Measurements from ENCODE around the gene COQ8A. TPM values are rescaled to one million over a fixed set of nuclear protein-coding genes. Genes with fewer than 3 reads are reported as not detected.

Gene COQ8A
- total and polyA plus RNA-seq, 4 donors, result 16.2 to 50.5 (median 29.1) TPM

DNA sequence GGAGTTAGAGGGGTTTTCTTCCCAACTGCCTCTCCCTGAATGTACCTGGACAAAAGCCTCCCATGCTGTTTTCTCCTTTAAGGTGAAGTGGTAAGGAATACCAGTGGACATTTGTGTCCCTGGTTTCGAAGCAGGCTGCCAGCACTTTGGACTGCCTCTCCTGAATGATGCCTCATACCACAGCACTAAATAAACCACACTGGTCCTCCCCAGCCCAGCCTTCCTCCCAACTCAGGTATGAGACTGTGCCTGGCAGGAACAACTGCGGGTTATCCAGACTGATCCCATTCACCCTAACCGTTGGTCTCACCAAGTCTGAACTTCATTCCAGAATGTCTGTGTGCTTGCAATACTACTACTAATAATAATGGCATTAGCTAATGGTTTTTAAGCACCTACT, 9.3 kb downstream of the COQ8A start:
- no peak for TF ChIP-seq CTCF (IDR thresholded peaks at IDR 0.05; ENCODE audit: control extremely low read depth, extremely low read depth)
- no peak for DNase-seq
- 94 to 97% methylated on average over 3 of the region's 3 CpGs for WGBS, 2 donors

DNA sequence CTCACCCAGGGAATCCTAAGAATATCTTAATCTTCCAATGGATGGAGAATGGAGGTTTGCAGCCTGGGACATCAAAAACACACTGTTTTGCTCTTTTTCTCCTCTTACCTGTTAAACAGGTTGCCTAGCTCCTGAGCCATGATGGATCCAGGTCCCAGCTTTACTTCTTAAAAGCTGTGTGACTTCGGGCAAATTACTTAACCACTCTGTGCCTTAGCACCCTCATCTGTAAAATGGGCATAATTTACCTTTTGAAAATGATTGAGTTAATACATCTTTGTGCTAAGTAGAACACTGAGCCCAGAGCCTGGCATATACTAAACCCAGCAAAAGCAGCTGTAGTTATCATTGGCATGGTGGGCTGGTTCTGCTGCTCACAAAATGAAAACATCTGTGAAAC, 10.2 kb downstream of the COQ8A start:
- 94 to 97% methylated on average over 1 of the region's 1 CpG for WGBS, 2 donors
- Histone ChIP-seq H3K27me3 (ENCODE audit: control insufficient read depth in 3 of 3, insufficient read depth in 3 of 3, low read length in 2 of 3) (no peaks in the 10 kb centered on the region), H3K9ac (ENCODE audit: insufficient read depth in 1 of 2, low read length in 2 of 2) (no peak overlapping the region), H3K27ac (ENCODE audit: low read depth in 1 of 2, low read length in 1 of 2) (no peak overlapping the region), H3K9me3 (ENCODE audit: control insufficient read depth in 4 of 4, insufficient read depth in 3 of 4, low read length in 3 of 4) (peaks cover 0 to 6% (median 1%) of the 10 kb centered on the region in 4 donors), H3K36me3 (ENCODE audit: control insufficient read depth in 4 of 4, insufficient read depth in 4 of 4, low read length in 4 of 4) (no peaks in the 10 kb centered on the region), H3K4me3 (no peak overlapping the region), H3K4me1 (ENCODE audit: control insufficient read depth in 5 of 5, insufficient read depth in 5 of 5, low read length in 5 of 5) (peaks cover 0 to 15% (median 12%) of the 10 kb centered on the region in 5 donors)
- no peak for TF ChIP-seq CTCF (IDR thresholded peaks at IDR 0.05; ENCODE audit: control extremely low read depth, extremely low read depth)
- DNase-seq (no peak), ATAC-seq (ENCODE audit: insufficient read depth, low FRiP score) (no peak)

More for the DNA sequence above, 9.3 kb downstream of the COQ8A start:
- no peak overlapping the region for H3K9ac ChIP-seq (ENCODE audit: insufficient read depth in 1 of 2, low read length in 2 of 2)
- no peak overlapping the region for H3K27ac ChIP-seq (ENCODE audit: low read depth in 1 of 2, low read length in 1 of 2)
- H3K9me3 ChIP-seq (ENCODE audit: control insufficient read depth in 4 of 4, insufficient read depth in 3 of 4, low read length in 3 of 4), result peaks cover 0 to 6% (median 1%) of the 10 kb centered on the region in 4 donors
- peaks cover 0 to 23% (median 12%) of the 10 kb centered on the region in 5 donors for H3K4me1 ChIP-seq (ENCODE audit: control insufficient read depth in 5 of 5, insufficient read depth in 5 of 5, low read length in 5 of 5)
- ATAC-seq (ENCODE audit: insufficient read depth, low FRiP score), result no peak
- no peaks in the 10 kb centered on the region for H3K27me3 ChIP-seq (ENCODE audit: control insufficient read depth in 3 of 3, insufficient read depth in 3 of 3, low read length in 2 of 3)
- no peaks in the 10 kb centered on the region for H3K36me3 ChIP-seq (ENCODE audit: control insufficient read depth in 4 of 4, insufficient read depth in 4 of 4, low read length in 4 of 4)
- H3K4me3 ChIP-seq, result no peak overlapping the region

GRCh38 chr1:226950871-226951270, 10.8 kb downstream of the COQ8A start:
- Histone ChIP-seq H3K36me3 (ENCODE audit: control insufficient read depth in 4 of 4, insufficient read depth in 4 of 4, low read length in 4 of 4) (no peaks in the 10 kb centered on the region), H3K9ac (ENCODE audit: insufficient read depth in 1 of 2, low read length in 2 of 2) (no peak overlapping the region), H3K4me1 (ENCODE audit: control insufficient read depth in 5 of 5, insufficient read depth in 5 of 5, low read length in 5 of 5) (peaks cover 0 to 11% (median 9%) of the 10 kb centered on the region in 5 donors), H3K27me3 (ENCODE audit: control insufficient read depth in 3 of 3, insufficient read depth in 3 of 3, low read length in 2 of 3) (no peaks in the 10 kb centered on the region), H3K27ac (ENCODE audit: low read depth in 1 of 2, low read length in 1 of 2) (no peak overlapping the region), H3K9me3 (ENCODE audit: control insufficient read depth in 4 of 4, insufficient read depth in 3 of 4, low read length in 3 of 4) (peaks cover 0 to 6% (median 1%) of the 10 kb centered on the region in 4 donors), H3K4me3 (no peak overlapping the region)
- WGBS, 2 donors, result 72 to 86% methylated on average over 6 of the region's 6 CpGs
- TF ChIP-seq CTCF (IDR thresholded peaks at IDR 0.05; ENCODE audit: control extremely low read depth, extremely low read depth), result no peak
- ATAC-seq (ENCODE audit: insufficient read depth, low FRiP score) (no peak), DNase-seq (no peak)

Data from lung (tissue), 12 donors.